Measurements from ENCODE around the gene TBC1D21.

Gene TBC1D21, protein sequence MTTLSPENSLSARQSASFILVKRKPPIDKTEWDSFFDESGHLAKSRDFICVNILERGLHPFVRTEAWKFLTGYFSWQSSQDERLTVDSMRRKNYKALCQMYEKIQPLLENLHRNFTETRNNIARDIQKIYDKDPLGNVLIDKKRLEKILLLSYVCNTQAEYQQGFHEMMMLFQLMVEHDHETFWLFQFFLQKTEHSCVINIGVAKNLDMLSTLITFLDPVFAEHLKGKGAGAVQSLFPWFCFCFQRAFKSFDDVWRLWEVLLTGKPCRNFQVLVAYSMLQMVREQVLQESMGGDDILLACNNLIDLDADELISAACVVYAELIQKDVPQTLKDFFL

DNA sequence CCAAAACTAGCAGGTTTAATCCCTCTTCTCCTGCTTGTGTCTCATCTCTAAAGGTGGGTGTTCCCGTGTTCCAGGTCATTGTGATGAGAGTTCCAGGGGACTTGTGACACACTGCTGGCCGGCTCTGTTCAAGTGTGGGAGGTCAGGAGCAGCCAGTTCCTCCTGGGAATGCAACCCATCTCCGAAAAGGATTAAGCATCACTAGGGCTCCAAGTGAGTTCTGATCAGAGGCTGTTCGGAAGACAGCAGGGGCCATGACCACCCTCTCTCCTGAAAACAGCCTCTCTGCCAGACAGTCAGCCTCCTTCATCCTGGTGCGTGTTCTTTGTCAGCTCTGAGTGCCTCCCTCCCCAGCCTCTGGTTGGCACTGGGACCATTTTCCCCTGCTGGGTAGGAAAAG is at the start of gene TBC1D21:
Gene TBC1D21, plus strand, starts transcription at position 109 of the 400 bp plus-strand sequence. Its CDS starts 146 bp downstream, at position 255.
- DNase-seq (ENCODE audit: low spot score), result no peak

DNA sequence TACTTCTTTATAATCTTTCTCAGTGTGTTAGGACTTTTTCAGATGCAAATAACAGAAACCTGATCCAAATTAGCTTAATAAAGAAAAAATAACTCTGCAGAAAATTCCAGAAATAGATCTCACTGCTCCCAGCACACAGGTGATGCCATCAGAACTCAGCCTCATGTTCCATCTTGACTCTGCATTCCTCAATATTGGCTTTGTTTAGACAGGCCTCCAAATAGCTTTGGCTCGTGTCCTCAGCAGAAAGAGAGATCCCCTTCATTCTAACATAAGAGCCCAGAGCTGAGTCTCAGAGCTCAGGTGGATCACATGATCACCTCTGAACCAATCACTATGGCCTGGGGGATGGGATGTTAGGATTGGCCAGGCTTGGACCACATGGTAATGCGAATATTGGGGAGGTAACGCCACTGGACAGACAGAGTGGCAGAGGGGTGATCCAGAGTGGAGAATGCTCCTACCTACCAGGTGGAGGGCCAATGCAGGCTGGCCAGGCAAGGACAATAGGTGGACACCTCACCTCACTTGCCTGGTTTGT is 46.6 kb upstream of the TBC1D21 start:
- DNase-seq (ENCODE audit: low spot score), result no peak

DNA sequence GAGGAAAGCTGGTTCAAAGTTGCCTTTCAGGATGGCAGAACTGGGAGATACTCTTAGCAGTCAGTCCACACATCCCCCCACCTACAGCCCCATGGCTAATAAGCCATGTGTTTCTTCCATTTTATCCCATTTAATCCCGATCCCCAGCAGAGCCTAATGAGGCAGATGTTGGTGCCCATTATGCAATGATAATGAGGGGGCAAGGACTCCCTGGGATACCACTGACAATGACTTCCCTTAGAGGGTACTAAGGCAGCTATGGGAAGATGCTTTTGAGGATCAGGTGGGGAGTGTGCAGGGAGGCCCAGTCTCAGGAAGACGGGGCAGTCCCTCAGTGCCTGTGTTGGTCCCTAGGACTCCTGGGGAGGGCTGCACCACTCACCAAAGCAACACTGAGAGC is 43.8 kb upstream of the TBC1D21 start:
- DNase-seq (ENCODE audit: low spot score), result no peak

DNA sequence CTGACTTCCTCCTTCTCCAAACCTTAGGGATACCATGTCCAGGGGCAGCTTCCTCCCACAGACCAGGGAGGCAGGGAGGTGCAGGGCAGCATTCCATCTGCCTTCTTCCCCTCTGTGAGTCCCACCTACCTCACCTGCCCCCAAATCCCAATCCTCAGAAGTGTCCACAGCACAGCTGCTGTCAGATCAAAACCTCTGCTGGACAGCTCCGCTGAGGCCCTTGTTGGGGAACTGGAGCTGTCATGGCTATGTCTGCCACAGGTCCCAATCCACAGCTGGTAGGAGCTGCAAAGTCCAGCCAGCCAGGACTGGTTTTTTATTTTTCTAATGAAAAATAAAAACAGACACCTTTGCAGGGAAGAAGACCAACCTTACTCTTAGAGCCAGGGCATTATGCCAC is 40.7 kb upstream of the TBC1D21 start:
- DNase-seq (ENCODE audit: low spot score), result no peak

DNA sequence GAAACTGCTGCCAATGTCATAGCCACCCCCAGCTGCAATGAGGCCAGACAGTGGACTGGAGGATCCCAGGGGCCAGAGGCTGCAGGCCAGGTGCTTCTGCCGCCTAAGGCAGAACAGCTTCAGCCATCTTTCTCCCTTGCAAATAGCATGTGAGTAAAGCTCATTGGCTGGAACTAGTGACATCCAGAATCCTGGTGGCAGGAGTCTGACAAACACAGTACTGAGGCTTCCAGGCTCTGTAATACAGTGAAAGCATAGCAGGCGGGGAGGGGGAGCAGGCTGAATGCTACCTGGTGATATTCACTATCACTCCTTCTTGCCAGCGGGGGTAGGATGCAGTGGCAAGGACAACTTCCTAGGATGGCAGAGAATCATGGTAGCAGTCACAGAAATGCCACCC is 36.5 kb upstream of the TBC1D21 start:
- DNase-seq (ENCODE audit: low spot score), result no peak

DNA sequence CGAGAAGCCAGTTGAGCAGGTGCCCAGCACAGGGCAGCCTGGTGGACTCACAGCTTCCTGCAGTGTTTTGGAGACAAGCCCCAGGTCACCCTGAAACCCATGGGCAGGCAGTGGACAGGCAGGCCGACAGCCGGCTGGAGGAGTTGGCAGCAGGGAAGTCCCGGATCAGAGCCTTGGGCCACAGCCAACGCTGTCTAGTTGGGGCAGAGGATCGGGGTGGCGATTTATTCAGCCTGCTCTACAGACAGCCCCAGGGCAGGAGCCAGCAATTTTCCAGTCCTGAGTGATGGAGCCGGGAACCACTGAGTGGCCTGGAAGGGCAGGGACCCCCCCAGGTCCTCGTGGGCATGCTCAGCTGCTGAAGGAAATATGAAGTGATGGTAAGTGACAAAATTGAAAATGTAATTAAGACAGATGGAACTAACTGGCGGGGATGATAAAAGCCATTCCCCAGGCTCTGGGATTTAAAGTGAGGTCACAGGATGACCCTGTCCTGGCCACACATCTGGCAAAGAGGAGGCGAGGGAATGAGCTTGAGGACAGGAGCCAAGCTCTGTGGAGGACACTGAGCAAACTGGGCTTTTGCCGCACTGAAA is 34.4 kb upstream of the TBC1D21 start:
- no peak for DNase-seq (ENCODE audit: low spot score)

DNA sequence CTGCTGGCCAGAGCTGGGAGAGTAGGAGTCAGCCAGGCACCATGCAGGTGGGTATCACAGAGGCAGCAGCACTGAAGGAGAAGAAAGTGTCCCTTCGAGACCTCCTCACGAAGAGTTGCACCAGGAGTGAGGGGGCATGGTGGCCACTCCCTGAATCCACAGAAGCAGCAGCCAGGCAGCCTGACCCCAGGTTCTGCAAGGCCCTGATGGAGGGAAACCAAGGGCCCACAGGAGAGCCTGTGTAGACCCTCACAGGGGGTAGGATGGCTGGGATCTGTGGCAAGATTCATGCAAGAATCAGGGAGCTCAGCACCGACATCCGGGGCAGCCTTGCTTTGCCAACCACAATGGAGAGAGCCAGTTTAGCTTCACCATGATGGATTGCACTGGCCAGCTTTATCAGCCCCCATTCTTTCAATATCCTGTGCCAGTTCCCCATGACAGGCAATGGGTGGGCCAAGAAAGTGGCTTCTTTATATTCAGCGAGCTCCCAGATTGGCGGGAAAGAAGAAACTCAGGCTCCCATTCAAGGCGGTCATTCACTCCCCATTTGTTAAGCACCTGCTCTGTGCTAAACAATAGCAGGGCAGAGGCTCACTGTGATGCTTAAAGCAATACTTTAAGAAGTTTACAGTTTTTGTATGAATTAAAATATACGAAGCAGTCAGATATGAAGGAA is 33.5 kb upstream of the TBC1D21 start:
- DNase-seq (ENCODE audit: low spot score), result no peak

DNA sequence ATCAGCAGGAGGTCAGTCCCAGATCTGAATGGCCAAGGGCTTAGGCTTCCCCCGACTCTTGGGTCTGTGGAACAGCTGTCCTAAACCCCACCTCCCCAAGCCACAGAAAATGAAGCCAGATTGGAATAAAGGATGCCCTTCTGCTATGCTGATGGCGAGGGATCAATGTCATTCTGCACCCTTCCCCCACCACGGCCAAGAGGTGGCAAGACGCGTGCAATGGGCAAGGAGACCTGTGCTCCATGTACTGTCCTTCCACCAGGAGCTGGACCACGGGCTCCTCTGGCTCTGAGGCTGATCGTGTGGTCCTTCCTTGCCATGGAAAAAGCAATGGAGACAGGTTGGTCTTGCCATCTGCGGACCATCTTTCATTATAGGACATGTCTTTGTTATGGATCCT is 32.6 kb upstream of the TBC1D21 start:
- no peak for DNase-seq (ENCODE audit: low spot score)

DNA sequence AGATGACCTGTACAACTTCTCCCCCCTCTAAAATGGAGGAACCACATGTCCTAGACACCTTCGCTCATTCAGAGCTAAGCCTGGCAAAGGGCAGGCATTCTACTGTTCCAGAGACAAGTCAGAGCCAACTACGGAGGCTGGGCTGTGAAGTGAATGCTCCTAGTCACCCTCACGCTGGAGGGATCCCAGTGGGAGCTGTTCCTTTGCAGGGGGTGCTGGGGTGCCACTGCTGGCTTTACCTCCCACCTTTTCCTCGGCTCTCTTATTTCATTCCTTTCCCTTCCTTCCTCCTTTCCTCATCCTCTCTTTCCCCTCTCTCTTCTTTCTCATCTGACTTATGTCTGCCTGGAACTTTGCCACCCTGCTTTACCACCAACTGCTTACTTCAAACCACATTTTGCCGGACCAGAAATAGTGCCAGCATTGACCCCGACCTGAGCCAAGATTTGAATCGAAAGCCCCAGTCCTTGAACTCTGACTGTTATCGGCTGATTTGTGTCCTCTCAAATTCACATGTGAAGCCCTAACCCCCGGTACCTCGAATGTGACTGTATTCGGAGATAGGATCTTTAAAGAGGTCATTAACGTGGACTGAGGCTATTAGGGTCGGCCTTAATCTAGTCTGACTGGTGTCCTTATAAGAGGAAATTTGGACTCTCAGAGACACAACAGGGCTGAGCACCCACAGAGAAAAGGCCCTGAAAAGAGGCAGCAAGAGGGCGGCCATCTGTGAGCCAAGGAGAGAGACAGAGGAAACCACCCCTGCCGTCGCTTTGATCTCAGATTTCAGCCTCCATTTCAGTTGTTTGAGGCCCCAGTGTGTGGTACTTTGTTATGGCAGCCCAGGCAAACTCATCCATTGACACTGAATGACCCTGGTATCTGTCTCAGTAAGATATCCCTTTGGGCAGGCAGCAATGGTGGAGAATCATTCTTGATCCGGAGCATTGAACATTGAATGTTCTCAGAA is 31.3 kb upstream of the TBC1D21 start:
- DNase-seq (ENCODE audit: low spot score), result no peak

DNA sequence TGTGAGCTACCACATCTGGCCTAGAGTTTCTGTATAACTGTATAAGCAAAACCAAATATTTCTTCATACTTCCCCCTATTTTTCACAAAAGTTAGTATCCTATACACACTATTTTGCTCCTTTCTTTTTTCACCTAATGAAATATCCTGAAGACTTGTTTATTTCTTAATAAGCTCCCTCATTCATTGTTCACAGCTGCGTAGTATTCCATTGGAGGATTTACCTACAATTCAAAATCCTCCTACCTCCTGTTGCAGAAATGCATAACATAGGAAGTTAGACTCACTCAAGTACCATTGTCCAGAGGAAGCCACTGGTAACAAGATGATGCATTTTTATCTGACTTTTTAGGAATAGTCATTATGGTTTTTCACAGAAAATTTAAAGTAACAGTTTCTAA is 29.6 kb upstream of the TBC1D21 start:
- no peak for DNase-seq (ENCODE audit: low spot score)

DNA sequence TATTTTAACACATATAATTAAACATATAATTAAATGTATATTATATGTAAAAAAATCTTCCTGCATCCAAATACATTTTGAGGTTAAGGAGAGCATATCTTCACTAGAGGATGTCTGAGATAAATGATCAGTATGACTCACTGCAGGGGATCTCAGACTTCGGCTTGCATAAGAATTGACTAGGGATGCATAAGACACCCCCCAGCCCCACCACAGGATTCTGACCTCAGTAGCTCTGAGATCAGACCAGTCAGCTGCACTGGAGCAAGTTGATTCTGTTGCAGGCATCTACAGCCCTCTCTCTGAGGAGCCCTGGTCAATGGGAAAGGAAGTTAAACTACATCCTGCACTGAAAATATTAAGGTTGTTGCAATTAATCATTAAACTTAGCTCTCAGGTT is 29.0 kb upstream of the TBC1D21 start:
- DNase-seq (ENCODE audit: low spot score), result no peak

DNA sequence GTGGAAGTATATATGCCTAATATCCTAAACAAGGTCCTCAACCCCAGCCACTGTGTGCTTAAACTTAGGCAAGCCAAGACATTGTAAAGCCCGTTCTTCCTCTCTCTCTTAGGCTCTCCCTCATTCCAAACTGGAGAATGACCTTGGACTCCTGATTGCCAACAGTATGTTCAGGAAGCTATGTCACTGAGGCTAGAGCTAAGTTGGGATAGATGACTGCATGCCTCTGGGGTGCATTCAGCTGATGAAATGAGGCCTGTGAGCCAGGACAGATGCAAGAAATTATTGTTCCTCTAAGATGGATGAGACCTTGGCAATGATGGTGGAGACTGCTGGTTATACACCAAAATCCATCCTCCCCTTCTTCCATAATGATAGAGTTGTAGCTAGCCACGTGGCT is 27.9 kb upstream of the TBC1D21 start:
- no peak for DNase-seq (ENCODE audit: low spot score)

DNA sequence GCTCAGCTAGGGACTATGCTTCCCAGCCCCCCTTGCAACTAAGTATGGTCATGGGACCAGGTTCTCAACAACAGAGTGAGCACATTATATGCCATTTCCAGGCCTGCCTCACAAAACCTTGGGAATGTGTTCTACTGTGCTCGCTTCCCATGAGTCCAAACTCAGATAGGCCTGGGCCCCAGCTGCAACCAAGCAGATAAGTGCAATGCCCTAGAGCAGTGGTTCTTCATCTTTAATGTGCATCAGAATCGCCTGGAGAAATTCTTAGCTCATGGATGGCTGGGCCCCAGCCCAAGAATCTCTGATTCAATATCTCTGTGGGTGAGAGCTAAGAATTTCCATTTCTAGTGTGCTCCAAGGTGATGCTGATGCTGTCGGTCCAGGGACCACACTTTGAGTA is 27.5 kb upstream of the TBC1D21 start:
- no peak for DNase-seq (ENCODE audit: low spot score)

DNA sequence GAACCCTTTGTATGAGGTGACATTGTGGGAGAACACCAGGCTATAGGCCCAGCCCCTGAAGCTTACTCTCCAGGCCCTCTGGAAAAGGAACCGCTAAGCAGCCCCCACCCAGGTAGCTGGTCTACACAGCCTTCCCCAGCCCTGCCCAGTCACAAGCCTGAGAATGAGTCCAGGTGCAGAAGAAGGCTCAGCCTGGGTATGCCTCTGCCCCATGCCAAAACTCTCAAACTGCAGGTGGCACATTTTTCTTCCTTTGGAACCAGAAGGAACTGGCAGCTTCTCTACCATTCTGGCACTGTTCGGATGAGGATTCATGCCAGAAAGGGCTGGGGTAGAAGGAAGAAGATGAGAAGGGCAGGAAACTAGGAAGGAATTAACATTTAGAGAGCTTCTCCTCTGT is 23.7 kb upstream of the TBC1D21 start:
- no peak for DNase-seq (ENCODE audit: low spot score)

DNA sequence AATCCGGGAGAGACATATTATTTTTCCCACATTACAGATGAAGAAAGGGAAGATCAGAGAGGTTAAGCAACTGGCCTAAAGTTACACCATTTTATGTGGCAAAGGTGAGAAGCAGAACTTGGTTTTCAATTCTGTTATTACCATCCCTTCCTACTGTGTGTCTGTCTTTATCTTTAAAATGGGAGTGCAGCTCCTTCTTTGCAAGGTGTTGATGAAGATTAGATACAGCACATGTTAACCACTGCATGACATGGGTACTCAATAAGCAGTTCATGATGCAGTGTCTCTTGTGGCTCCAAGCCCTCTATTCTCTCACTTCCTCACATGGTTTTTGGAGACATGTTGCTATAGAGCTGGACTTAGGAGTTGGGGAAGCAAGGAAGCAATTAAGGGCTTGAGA is 23.1 kb upstream of the TBC1D21 start:
- DNase-seq (ENCODE audit: low spot score), result no peak

DNA sequence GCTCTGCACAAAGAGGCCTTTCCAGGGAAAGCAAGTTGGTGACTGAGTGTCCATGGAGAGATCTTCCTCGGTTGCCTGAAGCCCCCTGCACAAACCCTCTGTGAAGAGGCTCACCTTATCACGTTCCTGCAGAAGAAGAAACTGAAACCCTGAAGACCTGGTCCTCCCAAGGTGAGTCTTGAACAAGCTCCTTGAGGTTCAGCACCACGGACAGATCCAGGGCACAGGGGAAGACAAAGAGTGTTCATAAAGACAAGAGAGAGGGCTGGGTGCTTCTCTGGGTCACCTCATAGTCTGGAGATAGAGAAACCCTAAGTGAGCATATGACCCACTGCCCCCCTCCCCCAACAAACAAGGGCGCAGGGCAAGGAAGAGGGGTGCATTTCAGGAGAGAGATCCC is 21.7 kb upstream of the TBC1D21 start:
- DNase-seq (ENCODE audit: low spot score), result peak; percentile 50

DNA sequence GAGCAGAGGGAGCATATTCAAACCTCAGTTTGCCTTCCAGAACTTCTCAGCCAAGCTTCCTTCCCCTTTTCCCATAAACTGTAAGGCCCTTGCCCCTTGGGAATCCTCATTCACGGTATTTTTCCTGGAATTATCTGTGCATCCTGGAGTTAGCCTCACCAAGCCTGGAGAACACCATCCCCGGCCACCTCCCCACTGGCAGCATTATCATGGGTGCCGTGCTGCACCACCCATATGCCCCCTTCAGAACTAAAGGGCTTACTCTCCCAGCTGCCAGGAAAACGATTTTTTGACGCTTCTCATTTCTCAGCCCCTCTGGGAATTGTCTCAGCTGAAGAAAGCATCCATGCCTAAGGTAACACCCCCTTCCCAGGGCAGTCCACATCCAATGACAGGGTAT is 20.9 kb upstream of the TBC1D21 start:
- DNase-seq (ENCODE audit: low spot score), result no peak

DNA sequence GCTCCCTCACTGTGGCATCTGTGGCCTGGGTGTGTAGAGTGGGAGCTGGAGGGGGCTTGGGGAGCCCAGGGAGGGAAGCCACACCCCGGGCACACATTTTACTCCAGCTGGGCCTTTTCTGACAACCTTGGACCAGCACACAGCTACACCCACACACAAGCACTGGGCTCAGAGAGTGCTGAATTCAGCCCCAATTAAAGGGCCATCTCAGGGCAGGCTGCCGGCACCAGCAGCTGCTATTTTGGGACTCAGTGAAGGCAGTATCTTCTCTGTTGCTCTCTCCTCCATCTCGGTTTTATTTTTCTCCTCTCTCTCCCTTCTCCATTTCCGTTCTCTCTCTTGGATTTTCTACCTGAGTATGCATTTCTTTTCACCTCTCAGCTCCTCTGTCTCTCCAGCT is 19.1 kb upstream of the TBC1D21 start:
- DNase-seq (ENCODE audit: low spot score), result no peak

DNA sequence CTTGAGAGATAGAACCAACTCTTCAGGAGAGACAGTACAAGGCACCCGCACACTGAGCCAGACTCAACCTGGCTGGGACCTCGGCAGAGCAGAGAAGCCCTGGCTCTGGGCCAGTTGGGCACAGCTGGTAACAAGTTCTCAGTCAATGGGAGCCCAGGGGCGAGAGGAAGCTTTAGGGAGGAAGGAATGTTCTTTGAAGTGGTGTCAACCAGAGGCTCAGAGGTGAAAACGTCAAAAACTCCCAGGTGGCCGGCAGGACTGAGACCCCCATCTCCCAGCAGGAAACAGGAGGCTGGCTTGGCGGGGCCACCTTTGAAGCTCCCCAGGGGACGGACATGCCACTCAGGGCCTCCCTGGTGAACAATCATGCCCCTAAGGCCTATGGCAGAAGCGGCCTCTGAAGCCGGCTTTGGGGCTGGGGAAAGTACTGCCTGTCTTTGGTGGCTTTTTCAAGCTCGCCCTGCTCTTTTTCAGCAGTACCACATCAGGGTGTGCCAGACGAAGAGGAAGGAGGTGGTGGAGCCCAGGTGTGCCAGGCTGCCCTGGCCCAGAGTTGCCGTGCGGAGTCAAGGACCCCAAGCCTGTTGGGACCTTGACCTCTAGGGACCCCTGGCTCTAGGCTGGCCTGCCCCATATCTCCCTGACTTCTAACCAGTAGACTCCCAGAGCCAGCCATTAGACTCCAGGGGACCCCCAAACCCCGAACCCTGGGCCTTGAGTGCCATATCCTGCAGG is 16.7 kb upstream of the TBC1D21 start:
- no peak for DNase-seq (ENCODE audit: low spot score)

DNA sequence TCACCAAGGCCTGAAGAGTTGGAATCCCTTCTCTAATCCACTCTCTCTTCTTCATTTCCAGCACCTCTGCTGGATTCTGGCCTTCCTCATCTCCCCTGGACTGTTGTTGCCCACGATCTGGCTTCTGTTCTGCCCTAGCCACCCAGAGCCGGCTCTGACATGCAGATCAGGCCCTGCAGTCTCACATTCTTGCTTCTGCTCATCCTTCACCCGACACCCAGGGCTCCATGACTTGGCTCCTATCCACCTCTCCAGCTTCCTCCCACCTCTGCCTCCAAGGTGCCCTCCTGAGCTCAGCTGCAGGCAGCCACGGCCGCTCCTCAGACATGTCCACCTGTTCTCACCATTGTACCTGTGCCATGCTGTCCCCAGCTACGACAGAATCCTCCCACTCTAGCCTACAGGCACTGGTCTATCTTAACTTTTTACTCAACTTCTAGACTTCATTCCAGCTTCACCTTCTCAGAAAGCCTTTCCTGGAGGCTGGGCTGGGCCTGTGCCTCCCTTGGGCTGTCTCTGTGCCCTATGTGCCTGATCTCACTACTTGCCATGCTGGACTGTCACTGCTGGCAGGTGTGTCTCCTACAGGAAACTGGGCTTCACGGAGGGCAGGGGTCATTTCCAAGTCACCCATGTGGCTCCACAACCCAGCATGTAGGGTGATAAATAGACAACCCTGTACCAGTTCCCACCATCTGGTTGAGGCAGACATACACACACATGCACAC is 16.0 kb upstream of the TBC1D21 start:
- no peak for DNase-seq (ENCODE audit: low spot score)

DNA sequence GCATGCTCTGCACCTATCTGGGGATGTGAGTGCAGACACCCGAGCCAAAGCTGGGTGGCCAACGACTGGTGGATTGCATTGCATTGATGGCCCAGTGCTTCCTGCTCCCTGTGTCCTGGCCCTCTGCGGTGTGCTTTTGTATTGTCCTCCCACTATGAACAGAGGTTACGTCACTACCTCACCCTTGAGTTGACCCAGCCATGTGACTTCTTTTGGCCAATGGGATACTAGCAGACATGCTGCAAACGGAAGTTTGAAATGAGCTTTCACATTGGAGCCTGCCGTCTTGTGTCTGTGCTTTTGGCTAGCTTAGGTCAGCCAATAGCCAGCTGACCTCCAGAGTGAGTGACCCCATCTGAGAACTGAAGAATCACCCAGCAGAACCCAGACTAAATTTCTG is 15.3 kb upstream of the TBC1D21 start:
- DNase-seq (ENCODE audit: low spot score), result no peak
